Endothelial cell (in vitro differentiated cells): ENCODE data around the gene CENPL. TPM values are rescaled to one million over a fixed set of nuclear protein-coding genes. Genes with fewer than 3 reads are reported as not detected.

Experiments
- DNase-seq: peaks from one replicate; pipeline ENCODE4 v3.0.0; 2021; ENCODE audit warnings: low spot score
- H3K27ac Mint-ChIP-seq: one replicate; pipeline ENCODE4 v1.8.0; 2021; ENCODE audit warnings: mixed read lengths, inconsistent platforms; ENCODE audit not compliant: unreplicated experiment
- H3K27me3 Mint-ChIP-seq: one replicate; pipeline ENCODE4 v1.8.0; 2021; ENCODE audit warnings: mild to moderate bottlenecking, moderate library complexity, mixed read lengths, inconsistent platforms; ENCODE audit not compliant: unreplicated experiment
- H3K36me3 Mint-ChIP-seq: one replicate; pipeline ENCODE4 v1.8.0; 2021; ENCODE audit warnings: mild to moderate bottlenecking, low read depth, mixed read lengths, inconsistent platforms; ENCODE audit not compliant: unreplicated experiment
- H3K4me1 Mint-ChIP-seq: one replicate; pipeline ENCODE4 v1.8.0; 2021; ENCODE audit warnings: mild to moderate bottlenecking, mixed read lengths, inconsistent platforms; ENCODE audit not compliant: unreplicated experiment
- H3K4me3 Mint-ChIP-seq: one replicate; pipeline ENCODE4 v1.8.0; 2021; ENCODE audit warnings: mild to moderate bottlenecking, mixed read lengths, inconsistent platforms; ENCODE audit not compliant: unreplicated experiment
- H3K9me3 Mint-ChIP-seq: one replicate; pipeline ENCODE4 v1.8.0; 2021; ENCODE audit warnings: mixed read lengths, inconsistent platforms; ENCODE audit not compliant: unreplicated experiment
- total RNA-seq: library from RNA; stranded (reverse); fragmentation: NEBNext Ultra II Directional; extraction: Animal tissue kit (Norgen Biotek cat#: 25700); gene quantifications from one replicate; pipeline ENCODE4 v1.2.1, GENCODE V29; 2021; ENCODE audit not compliant: unreplicated experiment
- TF ChIP-seq, protein P1 (sequence below): fragments of 200-600 bp; sonication (generic); IDR thresholded peaks from one replicate; pipeline ENCODE4 v1.5.0; 2021; ENCODE audit warnings: antibody characterized with exemption; ENCODE audit not compliant: unreplicated experiment

Gene CENPL
- total RNA-seq, 1 donor from 2014 or later = 6.6 TPM

DNA sequence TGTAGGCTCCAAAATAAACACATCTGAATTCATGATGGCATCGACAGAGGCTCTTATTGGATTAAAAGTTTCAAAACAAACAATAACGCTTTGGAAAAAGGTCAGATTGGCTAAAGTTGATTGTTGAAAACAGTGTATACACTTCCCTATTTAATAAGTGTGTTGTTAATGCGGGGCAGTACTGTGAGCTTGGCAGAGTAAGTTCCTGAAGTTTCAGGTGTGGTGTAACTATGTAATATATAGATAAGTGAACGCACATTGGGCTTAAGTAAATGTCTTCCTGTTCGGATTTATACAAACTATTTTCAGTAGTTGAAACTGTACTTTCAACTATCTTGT lies 44.3 kb upstream of the CENPL start:
- H3K27ac Mint-ChIP-seq = peak overlapping the region; percentile 93
- peaks cover 15% of the 10 kb centered on the region for H3K27me3 Mint-ChIP-seq
- H3K4me1 Mint-ChIP-seq = peaks cover 41% of the 10 kb centered on the region
- peaks cover 31% of the 10 kb centered on the region for H3K36me3 Mint-ChIP-seq
- peak overlapping the region; percentile 88 for H3K4me3 Mint-ChIP-seq
- no peak for DNase-seq
- no peaks in the 10 kb centered on the region for H3K9me3 Mint-ChIP-seq
- TF ChIP-seq, protein P1, sequence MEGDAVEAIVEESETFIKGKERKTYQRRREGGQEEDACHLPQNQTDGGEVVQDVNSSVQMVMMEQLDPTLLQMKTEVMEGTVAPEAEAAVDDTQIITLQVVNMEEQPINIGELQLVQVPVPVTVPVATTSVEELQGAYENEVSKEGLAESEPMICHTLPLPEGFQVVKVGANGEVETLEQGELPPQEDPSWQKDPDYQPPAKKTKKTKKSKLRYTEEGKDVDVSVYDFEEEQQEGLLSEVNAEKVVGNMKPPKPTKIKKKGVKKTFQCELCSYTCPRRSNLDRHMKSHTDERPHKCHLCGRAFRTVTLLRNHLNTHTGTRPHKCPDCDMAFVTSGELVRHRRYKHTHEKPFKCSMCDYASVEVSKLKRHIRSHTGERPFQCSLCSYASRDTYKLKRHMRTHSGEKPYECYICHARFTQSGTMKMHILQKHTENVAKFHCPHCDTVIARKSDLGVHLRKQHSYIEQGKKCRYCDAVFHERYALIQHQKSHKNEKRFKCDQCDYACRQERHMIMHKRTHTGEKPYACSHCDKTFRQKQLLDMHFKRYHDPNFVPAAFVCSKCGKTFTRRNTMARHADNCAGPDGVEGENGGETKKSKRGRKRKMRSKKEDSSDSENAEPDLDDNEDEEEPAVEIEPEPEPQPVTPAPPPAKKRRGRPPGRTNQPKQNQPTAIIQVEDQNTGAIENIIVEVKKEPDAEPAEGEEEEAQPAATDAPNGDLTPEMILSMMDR = no peak

DNA sequence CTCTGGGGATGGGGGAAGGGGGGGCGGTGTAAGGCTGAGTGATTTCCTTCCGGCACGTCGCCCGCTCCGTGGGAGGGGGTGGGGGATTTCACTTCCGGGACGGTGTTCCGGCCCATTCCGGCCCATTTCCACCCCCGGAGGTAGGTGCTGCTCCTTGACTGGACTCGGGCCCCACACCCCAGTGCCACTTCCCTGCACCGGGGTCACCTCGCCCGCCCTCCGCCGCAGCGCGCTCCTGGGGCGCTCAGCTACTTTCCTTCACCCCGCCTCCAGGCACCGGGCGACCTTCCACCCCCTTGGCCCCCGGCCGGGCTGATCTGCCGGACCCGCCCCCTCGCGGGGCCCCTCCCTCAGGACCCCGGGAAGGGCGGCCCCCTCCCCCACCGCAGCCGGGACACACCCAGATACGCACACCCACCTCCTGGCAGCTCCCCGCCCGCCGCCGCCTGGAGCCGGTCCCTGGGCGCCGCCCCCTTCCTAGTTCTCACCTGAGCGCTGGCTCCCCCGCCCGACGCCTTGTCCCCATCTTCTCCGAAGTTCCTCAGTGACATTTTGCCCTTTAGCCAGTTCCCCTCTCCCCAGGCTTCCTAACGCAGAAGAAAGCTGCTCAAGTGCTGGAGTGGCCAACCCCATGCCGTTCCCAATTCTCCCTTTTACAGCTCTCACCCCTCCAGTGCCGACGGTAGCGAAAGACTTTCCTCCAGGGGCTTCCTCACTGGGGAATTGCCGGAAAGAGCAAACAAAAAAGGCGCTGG lies 43.8 kb upstream of the CENPL start, which contains the start of gene ZBTB37:
ZBTB37 (plus strand) TSS at position 115 of the 755 bp plus-strand sequence. CDS start 1,846 bp downstream, outside the sequence.
- Mint-ChIP-seq H3K27me3 (peaks cover 14% of the 10 kb centered on the region), H3K36me3 (peaks cover 31% of the 10 kb centered on the region), H3K9me3 (no peaks in the 10 kb centered on the region), H3K4me3 (peak within 1 kb of the TSS; percentile 96), H3K4me1 (peaks cover 41% of the 10 kb centered on the region), H3K27ac (peak within 1 kb of the TSS; percentile 93)
- peak; percentile 93 for DNase-seq
- TF ChIP-seq, protein P1 = no peak

GRCh38 chr1:173867753-173868265 lies 43.1 kb upstream of the CENPL start, which contains the start of gene GAS5:
Gene GAS5 (minus strand): TSS chr1:173867989.
- peaks cover 14% of the 10 kb centered on the region for H3K27me3 Mint-ChIP-seq
- H3K36me3 Mint-ChIP-seq = peaks cover 31% of the 10 kb centered on the region
- DNase-seq = peak; percentile 97
- H3K9me3 Mint-ChIP-seq = no peaks in the 10 kb centered on the region
- TF ChIP-seq, protein P1 = no peak
- H3K4me3 Mint-ChIP-seq = peak within 1 kb of the TSS; percentile 96
- peak within 1 kb of the TSS; percentile 93 for H3K27ac Mint-ChIP-seq
- H3K4me1 Mint-ChIP-seq = peaks cover 41% of the 10 kb centered on the region

- H3K4me3 Mint-ChIP-seq = peak overlapping the region; percentile 96
- TF ChIP-seq, protein P1 = no peak
- peaks cover 14% of the 10 kb centered on the region for H3K27me3 Mint-ChIP-seq
- H3K9me3 Mint-ChIP-seq = no peaks in the 10 kb centered on the region
- H3K27ac Mint-ChIP-seq = peak overlapping the region; percentile 89
- DNase-seq = peak; percentile 29
- H3K4me1 Mint-ChIP-seq = peaks cover 41% of the 10 kb centered on the region
- peaks cover 34% of the 10 kb centered on the region for H3K36me3 Mint-ChIP-seq
These were observed 42.6 kb upstream of the CENPL start for GRCh38 chr1:173867141-173867752.
